Keratinocyte (primary cell): ENCODE results near the gene SUSD6. TPM values are rescaled to one million over a fixed set of nuclear protein-coding genes. Genes with fewer than 3 reads are reported as not detected.

Source experiments
- DNase-seq: peaks from one replicate; pipeline ENCODE4 v3.0.0-alpha.2; 2011; ENCODE audit warnings: low read depth, missing footprints, low spot score
- FAIRE-seq: peaks from 2 replicates; lab custom pipeline; 2011; peaks lifted over from hg19 to GRCh38; lab: Jason Lieb, UNC
- H2AFZ ChIP-seq: 2 replicates; pipeline ENCODE4 v1.6.0; 2012; ENCODE audit warnings: low read length, control low read depth, inconsistent platforms; ENCODE audit not compliant: control insufficient read depth
- H3K27ac ChIP-seq: 2 replicates; pipeline ENCODE4 v1.5.1; 2011; ENCODE audit warnings: low read length; ENCODE audit not compliant: control insufficient read depth, insufficient read depth
- H3K27me3 ChIP-seq: 3 replicates; pipeline ENCODE4 v1.6.0; 2011; ENCODE audit warnings: low read length; ENCODE audit not compliant: control insufficient read depth, insufficient read depth; ENCODE audit errors: extremely low read depth
- H3K36me3 ChIP-seq, 2 experiments: 2 replicates in 1 of 2; 3 replicates in 1 of 2; pipeline ENCODE4 v1.5.1; 2011; ENCODE audit warnings: low read length in 2 of 2, mild to moderate bottlenecking in 1 of 2; ENCODE audit not compliant: control insufficient read depth in 2 of 2, insufficient read depth in 2 of 2; ENCODE audit errors: extremely low read depth in 1 of 2
- H3K4me1 ChIP-seq: 3 replicates; pipeline ENCODE4 v1.5.1; 2011; ENCODE audit warnings: low read length; ENCODE audit not compliant: control insufficient read depth, insufficient read depth; ENCODE audit errors: extremely low read depth
- H3K4me2 ChIP-seq: 3 replicates; pipeline ENCODE4 v1.6.0; 2011; ENCODE audit warnings: low read depth, low read length; ENCODE audit not compliant: control insufficient read depth, insufficient read depth; ENCODE audit errors: extremely low read depth
- H3K4me3 ChIP-seq, 3 experiments: fragments of 200-600 bp in 1 of 3; sonication (generic) in 1 of 3; 2 replicates in 2 of 3; 3 replicates in 1 of 3; pipeline ENCODE4 v1.5.1; 2011 to 2016; ENCODE audit warnings: low read length in 3 of 3, mild to moderate bottlenecking in 3 of 3, control low read depth in 2 of 3, inconsistent platforms in 1 of 3, low read depth in 1 of 3, mixed read lengths in 1 of 3, mixed run types in 1 of 3, moderate library complexity in 1 of 3; ENCODE audit not compliant: control insufficient read depth in 2 of 3, insufficient read depth in 2 of 3; ENCODE audit errors: extremely low read depth in 1 of 3
- H3K79me2 ChIP-seq: 2 replicates; pipeline ENCODE4 v1.6.0; 2012; ENCODE audit warnings: low read length; ENCODE audit not compliant: control insufficient read depth, insufficient read depth
- H3K9ac ChIP-seq: 3 replicates; pipeline ENCODE4 v1.6.0; 2011; ENCODE audit warnings: low read length; ENCODE audit not compliant: control insufficient read depth, insufficient read depth; ENCODE audit errors: extremely low read depth
- H3K9me1 ChIP-seq: 3 replicates; pipeline ENCODE4 v1.6.0; 2011; ENCODE audit warnings: low read length; ENCODE audit not compliant: control insufficient read depth, insufficient read depth; ENCODE audit errors: extremely low read depth
- H3K9me3 ChIP-seq: 2 replicates; pipeline ENCODE4 v1.5.1; 2012; ENCODE audit warnings: low read depth, low read length; ENCODE audit not compliant: control insufficient read depth
- H4K20me1 ChIP-seq: 3 replicates; pipeline ENCODE4 v1.6.0; 2011; ENCODE audit warnings: low read length; ENCODE audit not compliant: control insufficient read depth, insufficient read depth; ENCODE audit errors: extremely low read depth
- CTCF ChIP-seq, 3 experiments: IDR thresholded peaks in 1 of 3; conservative IDR thresholded peaks in 1 of 3; optimal IDR thresholded peaks in 1 of 3; 2 replicates in 2 of 3; 3 replicates in 1 of 3; pipeline versions ENCODE3 to v1.5.1; 2011; ENCODE audit warnings: low read length in 3 of 3, mild to moderate bottlenecking in 3 of 3, moderate library complexity in 2 of 3, control low read depth in 1 of 3, inconsistent platforms in 1 of 3; ENCODE audit not compliant: insufficient read depth in 2 of 3; ENCODE audit errors: extremely low read depth in 1 of 3
- EZH2 ChIP-seq: IDR thresholded peaks from one replicate; pipeline ENCODE4 v1.6.1; 2012; ENCODE audit warnings: inconsistent platforms, mild to moderate bottlenecking, low read length, moderate library complexity
- dilution Hi-C: fragments of 300-500 bp; cut with MboI; formaldehyde crosslinking; loops from one replicate; pipeline ENCODE4 v1.7.0; 2020; ENCODE audit warnings: low sequenced_read_pairs; ENCODE audit not compliant: extremely low pct_ligation_motif_present
- polyA plus RNA-seq, 5 experiments: library from polyadenylated mRNA; depleted of rRNA in 3 of 5; stranded (reverse) in 3 of 5; stranded (forward) in 1 of 5; unstranded in 1 of 5; fragments of >200 nt; gene quantifications; 1 replicate in 1 of 5; 2 replicates in 3 of 5; 3 replicates in 1 of 5; pipeline versions ENCODE4 v1.2.1 to v1.2.3, GENCODE V29; 2011 to 2012; ENCODE audit warnings: missing spikeins in 2 of 5, low read depth in 1 of 5, low replicate concordance in 1 of 5

Gene SUSD6
- polyA plus RNA-seq, 1 donor (not counting 4 experiments of a cell fraction or from before 2014, with no cell fraction given): 10.5 TPM

GRCh38 chr14:69586404-69586803 is 25.0 kb upstream of the SUSD6 start:
- H3K36me3 ChIP-seq: no peaks in the 10 kb centered on the region
- no peaks in the 10 kb centered on the region for H3K27me3 ChIP-seq
- no peak overlapping the region for H3K27ac ChIP-seq
- no peak overlapping the region for H3K4me3 ChIP-seq
- H2AFZ ChIP-seq: no peak overlapping the region
- no peaks in the 10 kb centered on the region for H3K9me3 ChIP-seq
- DNase-seq (no peak), FAIRE-seq (no peak)
- no peaks in the 10 kb centered on the region for H3K9me1 ChIP-seq
- H4K20me1 ChIP-seq: no peaks in the 10 kb centered on the region
- no peaks in the 10 kb centered on the region for H3K4me1 ChIP-seq
- no peaks in the 10 kb centered on the region for H3K79me2 ChIP-seq
- TF ChIP-seq EZH2: no peak
- TF ChIP-seq CTCF (optimal IDR thresholded peaks at IDR 0.05 in 1 of 3, IDR thresholded peaks at IDR 0.05 in 1 of 3, conservative IDR thresholded peaks at IDR 0.05 in 1 of 3; ENCODE audit: extremely low read depth in 1 of 3, insufficient read depth in 2 of 3, low read length in 3 of 3): no peak
- no peak overlapping the region for H3K9ac ChIP-seq
- no peak overlapping the region for H3K4me2 ChIP-seq
- dilution Hi-C loops: no loop called here

GRCh38 chr14:69587389-69587788 is 24.0 kb upstream of the SUSD6 start:
- no peak overlapping the region for H3K4me2 ChIP-seq
- no peak overlapping the region for H2AFZ ChIP-seq
- H3K79me2 ChIP-seq: no peaks in the 10 kb centered on the region
- DNase-seq: no peak
- no peak overlapping the region for H3K4me3 ChIP-seq
- no peaks in the 10 kb centered on the region for H3K27me3 ChIP-seq
- FAIRE-seq: no peak
- H3K9ac ChIP-seq: no peak overlapping the region
- H3K27ac ChIP-seq: no peak overlapping the region
- dilution Hi-C loops: no loop called here
- H3K4me1 ChIP-seq: no peaks in the 10 kb centered on the region
- no peaks in the 10 kb centered on the region for H3K9me3 ChIP-seq
- TF ChIP-seq CTCF (optimal IDR thresholded peaks at IDR 0.05 in 1 of 3, IDR thresholded peaks at IDR 0.05 in 1 of 3, conservative IDR thresholded peaks at IDR 0.05 in 1 of 3; ENCODE audit: extremely low read depth in 1 of 3, insufficient read depth in 2 of 3, low read length in 3 of 3): no peak
- TF ChIP-seq EZH2: no peak
- no peaks in the 10 kb centered on the region for H4K20me1 ChIP-seq
- no peaks in the 10 kb centered on the region for H3K9me1 ChIP-seq
- H3K36me3 ChIP-seq: no peaks in the 10 kb centered on the region
